WTC11 (cell line): ENCODE measurements around the gene NOC3L.

Experiments
- MYBL2 ChIP-seq: sonication (generic); formaldehyde crosslinking; IDR thresholded peaks from 2 replicates; pipeline ENCODE4 v1.8.1; 2023; ENCODE audit warnings: mild to moderate bottlenecking, moderate library complexity, missing genetic modification reagents
- RELA ChIP-seq: sonication (generic); formaldehyde crosslinking; IDR thresholded peaks from 2 replicates; pipeline ENCODE4 v1.8.1; 2022; ENCODE audit warnings: missing genetic modification reagents, mild to moderate bottlenecking, borderline replicate concordance
- SOX15 ChIP-seq: fragments of 250-450 bp; sonication (Bioruptor Pico); IDR thresholded peaks from 2 replicates; pipeline ENCODE4 v1.9.0; 2021; ENCODE audit warnings: mild to moderate bottlenecking
- SP1 ChIP-seq: sonication (generic); formaldehyde crosslinking; conservative IDR thresholded peaks from 2 replicates; pipeline ENCODE4 v1.8.1; 2022; ENCODE audit warnings: missing genetic modification reagents
- ZNF671 ChIP-seq: fragments of 250-450 bp; sonication (Bioruptor Pico); IDR thresholded peaks from 2 replicates; pipeline ENCODE4 v1.8.0; 2021; ENCODE audit warnings: mild to moderate bottlenecking
- TF ChIP-seq, protein P1 (sequence below): sonication (generic); formaldehyde crosslinking; IDR thresholded peaks from 2 replicates; pipeline ENCODE4 v1.8.1; 2023; ENCODE audit warnings: mild to moderate bottlenecking, missing genetic modification reagents, moderate library complexity
- TF ChIP-seq, protein P2 (sequence below): fragments of 200-600 bp; IDR thresholded peaks from 2 replicates; pipeline ENCODE4 v1.8.0; 2022; ENCODE audit warnings: antibody characterized with exemption
- TF ChIP-seq, protein P3 (sequence below): sonication (generic); formaldehyde crosslinking; IDR thresholded peaks from 2 replicates; pipeline ENCODE4 v1.8.0; 2022; ENCODE audit warnings: mild to moderate bottlenecking, missing genetic modification reagents
- TF ChIP-seq, protein P4 (sequence below): sonication (generic); formaldehyde crosslinking; IDR thresholded peaks from 2 replicates; pipeline ENCODE4 v1.8.1; 2023; ENCODE audit warnings: mild to moderate bottlenecking, missing genetic modification reagents

DNA sequence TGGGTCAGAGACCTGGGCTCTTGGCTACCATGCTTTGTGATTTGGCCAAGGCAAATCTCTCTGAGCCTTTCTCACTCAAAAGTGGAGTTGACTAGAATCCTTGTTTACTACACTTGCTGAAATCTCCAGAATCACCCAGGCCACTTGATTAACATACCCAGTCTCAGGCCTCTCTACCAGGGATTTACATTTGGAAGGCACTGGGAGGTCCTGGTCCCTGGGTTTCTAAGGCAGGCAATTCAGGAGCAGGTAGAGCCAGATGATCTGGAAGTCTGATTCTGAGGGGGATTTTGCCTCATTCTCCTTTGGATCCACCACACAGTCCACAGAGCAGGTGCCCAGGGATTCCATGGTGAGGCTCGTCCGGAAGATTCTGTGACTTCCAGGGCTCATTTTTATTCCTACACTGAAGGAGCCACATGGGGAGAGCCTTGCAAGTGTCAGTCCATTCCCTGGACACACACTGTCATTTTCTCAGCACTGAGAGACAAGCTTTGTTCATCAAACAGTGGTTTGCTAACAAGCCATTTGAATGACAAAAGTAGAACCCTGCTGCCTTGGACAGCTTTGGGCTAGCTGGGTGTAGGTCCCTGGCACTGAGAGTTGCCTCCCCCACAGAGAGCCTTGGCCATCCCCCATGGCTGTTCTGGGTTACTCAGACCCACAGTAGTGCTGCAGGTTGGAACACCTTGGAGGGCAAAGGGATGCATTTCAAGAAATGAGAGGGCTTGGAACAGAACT, 74.2 kb downstream of the NOC3L start:
- TF ChIP-seq, protein P1, sequence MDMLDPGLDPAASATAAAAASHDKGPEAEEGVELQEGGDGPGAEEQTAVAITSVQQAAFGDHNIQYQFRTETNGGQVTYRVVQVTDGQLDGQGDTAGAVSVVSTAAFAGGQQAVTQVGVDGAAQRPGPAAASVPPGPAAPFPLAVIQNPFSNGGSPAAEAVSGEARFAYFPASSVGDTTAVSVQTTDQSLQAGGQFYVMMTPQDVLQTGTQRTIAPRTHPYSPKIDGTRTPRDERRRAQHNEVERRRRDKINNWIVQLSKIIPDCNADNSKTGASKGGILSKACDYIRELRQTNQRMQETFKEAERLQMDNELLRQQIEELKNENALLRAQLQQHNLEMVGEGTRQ (CRISPR knock-in tag), result no peak
- TF ChIP-seq SOX15 (CRISPR knock-in tag) (no peak), ZNF671 (CRISPR knock-in tag) (no peak), MYBL2 (CRISPR knock-in tag) (no peak), SP1 (no peak), RELA (no peak)
- TF ChIP-seq, protein P2, sequence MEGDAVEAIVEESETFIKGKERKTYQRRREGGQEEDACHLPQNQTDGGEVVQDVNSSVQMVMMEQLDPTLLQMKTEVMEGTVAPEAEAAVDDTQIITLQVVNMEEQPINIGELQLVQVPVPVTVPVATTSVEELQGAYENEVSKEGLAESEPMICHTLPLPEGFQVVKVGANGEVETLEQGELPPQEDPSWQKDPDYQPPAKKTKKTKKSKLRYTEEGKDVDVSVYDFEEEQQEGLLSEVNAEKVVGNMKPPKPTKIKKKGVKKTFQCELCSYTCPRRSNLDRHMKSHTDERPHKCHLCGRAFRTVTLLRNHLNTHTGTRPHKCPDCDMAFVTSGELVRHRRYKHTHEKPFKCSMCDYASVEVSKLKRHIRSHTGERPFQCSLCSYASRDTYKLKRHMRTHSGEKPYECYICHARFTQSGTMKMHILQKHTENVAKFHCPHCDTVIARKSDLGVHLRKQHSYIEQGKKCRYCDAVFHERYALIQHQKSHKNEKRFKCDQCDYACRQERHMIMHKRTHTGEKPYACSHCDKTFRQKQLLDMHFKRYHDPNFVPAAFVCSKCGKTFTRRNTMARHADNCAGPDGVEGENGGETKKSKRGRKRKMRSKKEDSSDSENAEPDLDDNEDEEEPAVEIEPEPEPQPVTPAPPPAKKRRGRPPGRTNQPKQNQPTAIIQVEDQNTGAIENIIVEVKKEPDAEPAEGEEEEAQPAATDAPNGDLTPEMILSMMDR, result no peak
- TF ChIP-seq, protein P3, sequence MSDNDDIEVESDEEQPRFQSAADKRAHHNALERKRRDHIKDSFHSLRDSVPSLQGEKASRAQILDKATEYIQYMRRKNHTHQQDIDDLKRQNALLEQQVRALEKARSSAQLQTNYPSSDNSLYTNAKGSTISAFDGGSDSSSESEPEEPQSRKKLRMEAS (CRISPR knock-in tag), result no peak
- TF ChIP-seq, protein P4, sequence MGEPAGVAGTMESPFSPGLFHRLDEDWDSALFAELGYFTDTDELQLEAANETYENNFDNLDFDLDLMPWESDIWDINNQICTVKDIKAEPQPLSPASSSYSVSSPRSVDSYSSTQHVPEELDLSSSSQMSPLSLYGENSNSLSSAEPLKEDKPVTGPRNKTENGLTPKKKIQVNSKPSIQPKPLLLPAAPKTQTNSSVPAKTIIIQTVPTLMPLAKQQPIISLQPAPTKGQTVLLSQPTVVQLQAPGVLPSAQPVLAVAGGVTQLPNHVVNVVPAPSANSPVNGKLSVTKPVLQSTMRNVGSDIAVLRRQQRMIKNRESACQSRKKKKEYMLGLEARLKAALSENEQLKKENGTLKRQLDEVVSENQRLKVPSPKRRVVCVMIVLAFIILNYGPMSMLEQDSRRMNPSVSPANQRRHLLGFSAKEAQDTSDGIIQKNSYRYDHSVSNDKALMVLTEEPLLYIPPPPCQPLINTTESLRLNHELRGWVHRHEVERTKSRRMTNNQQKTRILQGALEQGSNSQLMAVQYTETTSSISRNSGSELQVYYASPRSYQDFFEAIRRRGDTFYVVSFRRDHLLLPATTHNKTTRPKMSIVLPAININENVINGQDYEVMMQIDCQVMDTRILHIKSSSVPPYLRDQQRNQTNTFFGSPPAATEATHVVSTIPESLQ, result no peak
